ENCODE results near the gene ARHGAP45.

DNA sequence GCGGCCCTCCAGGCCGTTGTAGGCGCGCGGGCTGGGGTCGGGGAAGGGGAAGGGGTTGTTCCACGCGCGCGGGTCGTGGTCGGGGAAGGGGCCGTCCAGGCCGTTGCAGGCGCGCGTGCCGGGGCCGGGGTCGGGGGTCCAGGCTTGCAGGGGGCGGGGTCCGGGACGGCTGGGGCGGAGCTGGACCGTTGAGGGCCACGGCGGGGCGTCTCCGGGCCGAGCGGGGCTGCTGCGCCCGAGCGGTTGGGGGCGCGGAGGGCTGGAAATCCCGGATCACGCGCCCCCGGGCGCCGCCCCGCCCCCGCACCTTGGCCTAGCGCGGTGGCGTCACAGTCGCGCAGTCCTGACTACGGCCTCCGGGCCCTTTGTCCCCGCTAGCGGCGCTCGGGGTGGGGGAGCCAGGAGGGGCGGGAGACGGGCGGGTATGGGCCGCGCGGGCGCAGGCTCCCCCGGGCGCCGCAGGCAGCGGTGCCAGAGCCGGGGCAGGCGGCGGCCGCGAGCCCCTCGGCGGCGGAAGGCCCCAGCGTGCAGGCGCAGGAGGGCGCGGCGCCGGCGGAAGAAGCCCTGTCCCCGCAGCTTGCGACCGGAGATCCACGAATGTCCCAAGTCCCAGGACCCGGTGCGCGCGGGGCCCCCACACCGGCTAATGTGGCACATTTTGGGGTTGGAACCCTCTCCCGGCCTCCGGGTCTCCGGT lies 37.5 kb downstream of the ARHGAP45 start:
- TF ChIP-seq EZH2 (IDR thresholded peaks at IDR 0.05): no peak
- TF ChIP-seq FOXP2 (optimal IDR thresholded peaks at IDR 0.05; ENCODE audit: control extremely low read depth, extremely low read length, insufficient read depth): no peak
